Measurements from ENCODE around the gene RPL13.

RPL13 gene

DNA sequence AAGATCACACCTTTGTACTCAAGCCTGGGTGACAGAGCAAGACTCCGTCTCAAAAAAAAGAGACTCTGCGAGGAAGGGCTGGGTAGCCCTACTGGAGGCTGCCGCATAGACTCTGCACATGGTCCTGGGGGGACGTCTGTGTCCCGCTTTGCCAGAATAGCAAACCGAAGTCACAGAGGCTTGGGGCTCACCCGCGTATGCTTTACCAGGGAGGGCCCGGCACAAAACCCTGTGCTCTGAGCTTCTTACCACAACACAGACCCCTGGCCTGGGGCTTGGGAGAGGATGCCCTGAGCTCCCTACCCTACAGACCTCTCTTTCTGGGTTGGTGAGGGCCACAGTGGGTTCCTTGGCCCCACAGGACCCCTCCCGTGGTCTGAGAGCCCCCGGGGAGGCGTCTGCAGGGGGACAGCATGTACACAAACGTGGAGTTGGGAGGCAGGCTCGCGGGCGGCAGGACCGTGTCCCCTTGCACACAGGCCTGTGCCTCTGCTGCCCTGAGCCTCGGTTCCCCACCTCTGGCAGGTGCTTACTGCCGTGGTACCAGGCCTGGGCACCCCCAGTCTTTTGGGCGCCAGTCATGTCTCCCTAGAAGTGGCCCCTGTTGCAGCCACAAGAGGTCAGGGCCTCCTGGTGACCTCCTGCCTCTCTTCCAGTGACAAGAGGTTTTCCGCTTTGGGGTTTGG, 28.9 kb downstream of the RPL13 start:
- DNase-seq (ENCODE audit: low read depth, low spot score): no peak
- Histone ChIP-seq H3K4me3 (no peak overlapping the region), H3K36me3 (ENCODE audit: insufficient read depth, low read length) (peaks cover 17% of the 10 kb centered on the region; the same call in 1 of the 2 replicates), H3K27ac (no peak overlapping the region), H3K9me3 (ENCODE audit: low read depth, low read length) (no peaks in the 10 kb centered on the region), H3K9ac (ENCODE audit: insufficient read length) (no peak overlapping the region)
- TF ChIP-seq EZH2 (IDR thresholded peaks at IDR 0.05) (no peak), POLR2AphosphoS5 (IDR thresholded peaks at IDR 0.05; ENCODE audit: borderline replicate concordance, low read depth, low read length) (no peak), FOXP2 (optimal IDR thresholded peaks at IDR 0.05; ENCODE audit: control extremely low read depth, extremely low read length, insufficient read depth) (no peak)

DNA sequence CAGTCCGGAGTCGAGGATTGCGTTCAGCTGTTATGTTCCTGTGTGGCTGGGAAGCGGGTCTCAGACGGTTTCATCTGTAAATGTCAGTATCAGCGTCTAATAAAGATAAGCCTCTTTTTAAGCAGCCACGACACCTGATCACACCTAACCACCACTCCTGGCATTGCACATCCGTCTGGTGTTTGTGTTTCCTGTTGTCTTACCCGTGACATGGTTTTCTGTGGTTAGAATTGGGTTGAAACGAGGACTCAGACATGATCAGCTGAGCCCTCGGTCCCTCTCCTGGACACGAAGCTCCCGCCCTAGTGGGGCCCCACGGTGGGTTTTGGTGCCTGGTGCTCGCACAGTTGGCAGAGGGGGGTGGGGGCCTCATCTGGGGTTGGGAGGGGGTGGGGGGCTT, 33.4 kb downstream of the RPL13 start:
- no peaks in the 10 kb centered on the region for H3K9me3 ChIP-seq (ENCODE audit: low read depth, low read length)
- H3K27ac ChIP-seq: no peak overlapping the region
- TF ChIP-seq EZH2 (IDR thresholded peaks at IDR 0.05) (no peak), FOXP2 (optimal IDR thresholded peaks at IDR 0.05; ENCODE audit: control extremely low read depth, extremely low read length, insufficient read depth) (no peak), POLR2AphosphoS5 (IDR thresholded peaks at IDR 0.05; ENCODE audit: borderline replicate concordance, low read depth, low read length) (no peak)
- no peak overlapping the region for H3K4me3 ChIP-seq
- DNase-seq (ENCODE audit: low read depth, low spot score): no peak
- H3K9ac ChIP-seq (ENCODE audit: insufficient read length): no peak overlapping the region
- peaks cover 4% of the 10 kb centered on the region; the same call in 1 of the 2 replicates for H3K36me3 ChIP-seq (ENCODE audit: insufficient read depth, low read length)

DNA sequence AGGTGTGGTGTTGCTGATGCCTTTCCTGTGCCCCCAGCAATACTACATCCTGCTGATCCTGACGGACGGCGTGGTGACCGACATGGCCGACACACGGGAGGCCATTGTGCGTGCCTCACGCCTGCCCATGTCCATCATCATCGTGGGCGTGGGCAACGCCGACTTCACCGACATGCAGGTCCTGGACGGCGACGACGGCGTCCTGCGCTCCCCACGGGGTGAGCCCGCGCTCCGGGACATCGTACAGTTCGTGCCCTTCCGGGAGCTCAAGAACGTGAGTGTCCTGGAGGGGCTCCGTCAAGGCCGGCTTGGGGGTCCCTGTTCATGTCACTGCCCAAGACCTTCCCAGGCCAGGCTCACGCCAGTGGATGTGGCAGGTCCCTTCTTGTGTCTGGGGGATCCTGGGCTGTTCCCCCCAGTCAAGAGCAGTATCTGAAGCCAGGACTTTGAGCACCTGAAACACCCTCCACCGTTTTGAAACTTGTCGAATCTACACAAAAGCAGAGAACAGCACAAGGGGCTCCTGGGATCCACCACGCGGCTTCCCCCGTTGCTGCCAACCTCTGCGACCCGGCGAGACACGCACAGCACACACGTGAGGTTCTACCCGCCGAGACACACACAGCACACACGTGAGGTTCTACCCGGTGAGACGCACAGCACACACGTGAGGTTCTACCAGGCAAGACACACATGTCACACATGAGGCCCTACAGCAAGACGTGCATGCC, 35.0 kb downstream of the RPL13 start:
- Histone ChIP-seq H3K27ac (no peak overlapping the region), H3K36me3 (ENCODE audit: insufficient read depth, low read length) (peaks cover 4% of the 10 kb centered on the region; the same call in 1 of the 2 replicates), H3K9me3 (ENCODE audit: low read depth, low read length) (no peaks in the 10 kb centered on the region), H3K9ac (ENCODE audit: insufficient read length) (no peak overlapping the region), H3K4me3 (no peak overlapping the region)
- TF ChIP-seq EZH2 (IDR thresholded peaks at IDR 0.05): no peak
- TF ChIP-seq FOXP2 (optimal IDR thresholded peaks at IDR 0.05; ENCODE audit: control extremely low read depth, extremely low read length, insufficient read depth): no peak
- no peak for TF ChIP-seq POLR2AphosphoS5 (IDR thresholded peaks at IDR 0.05; ENCODE audit: borderline replicate concordance, low read depth, low read length)
- no peak for DNase-seq (ENCODE audit: low read depth, low spot score)

DNA sequence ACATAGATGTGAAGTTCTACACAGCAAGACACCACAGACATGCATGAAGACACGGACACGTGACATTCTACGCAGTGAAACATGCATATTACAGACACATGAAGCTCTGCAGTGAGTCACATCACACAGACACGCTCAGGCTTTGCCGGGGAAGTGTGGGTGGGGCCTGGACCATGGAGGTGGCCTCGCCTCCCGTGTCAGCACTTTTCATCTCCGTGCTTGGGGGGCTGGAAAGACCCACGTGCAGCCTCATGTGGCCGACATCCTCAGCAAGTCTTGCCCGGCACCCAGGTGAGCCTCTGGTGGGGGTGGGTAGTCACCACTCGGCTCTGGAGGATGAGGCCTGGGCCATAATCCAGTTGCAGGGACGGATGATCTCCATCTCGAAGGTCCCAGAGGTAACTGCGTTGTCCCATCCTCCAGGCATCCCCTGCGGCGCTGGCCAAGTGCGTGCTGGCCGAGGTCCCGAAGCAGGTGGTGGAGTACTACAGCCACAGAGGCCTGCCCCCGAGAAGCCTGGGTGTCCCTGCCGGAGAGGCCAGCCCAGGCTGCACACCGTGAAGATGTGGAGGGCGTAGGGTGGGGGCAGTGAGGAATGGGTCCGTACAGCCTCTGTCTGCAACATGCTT, 35.7 kb downstream of the RPL13 start:
- peaks cover 1% of the 10 kb centered on the region; the same call in 1 of the 2 replicates for H3K36me3 ChIP-seq (ENCODE audit: insufficient read depth, low read length)
- DNase-seq (ENCODE audit: low read depth, low spot score): no peak
- TF ChIP-seq EZH2 (IDR thresholded peaks at IDR 0.05): no peak
- TF ChIP-seq POLR2AphosphoS5 (IDR thresholded peaks at IDR 0.05; ENCODE audit: borderline replicate concordance, low read depth, low read length): no peak
- TF ChIP-seq FOXP2 (optimal IDR thresholded peaks at IDR 0.05; ENCODE audit: control extremely low read depth, extremely low read length, insufficient read depth): no peak
- H3K9ac ChIP-seq (ENCODE audit: insufficient read length): no peak overlapping the region
- no peaks in the 10 kb centered on the region for H3K9me3 ChIP-seq (ENCODE audit: low read depth, low read length)
- H3K27ac ChIP-seq: no peak overlapping the region
- H3K4me3 ChIP-seq: no peak overlapping the region

DNA sequence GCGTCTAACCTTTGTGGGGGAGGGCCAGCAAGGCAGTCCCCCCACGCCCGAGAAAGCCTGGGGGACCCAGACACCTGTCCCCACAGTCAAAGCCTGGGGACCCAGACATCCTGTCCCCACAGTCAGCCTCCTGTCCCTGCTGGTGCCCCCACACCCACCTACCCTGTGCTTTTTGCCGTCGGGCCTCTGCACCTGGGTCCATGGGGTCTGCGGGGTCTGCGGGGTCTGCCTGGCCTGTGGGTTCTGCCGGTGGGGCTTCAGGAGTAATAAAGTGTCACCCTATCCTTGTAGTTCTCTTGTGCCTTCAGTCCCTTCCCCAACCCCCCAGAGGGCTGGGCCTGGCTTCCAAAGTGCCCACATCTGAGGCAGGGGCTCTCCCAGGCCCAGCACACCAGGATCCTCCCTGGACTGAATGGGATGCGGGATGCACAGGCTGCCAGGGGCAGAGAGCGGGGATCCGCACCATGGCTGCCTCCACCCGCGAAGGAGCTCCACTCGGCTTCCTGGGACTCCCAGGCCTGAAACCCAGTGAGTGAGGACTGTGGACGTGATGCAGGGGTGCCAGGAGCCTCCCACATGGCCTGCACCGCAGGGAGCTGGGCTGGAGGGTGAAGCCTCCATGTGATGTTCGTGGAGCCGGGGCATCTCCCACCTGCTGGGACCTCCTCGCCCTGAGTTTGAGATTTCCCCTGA, 36.6 kb downstream of the RPL13 start:
- H3K27ac ChIP-seq: no peak overlapping the region

DNA sequence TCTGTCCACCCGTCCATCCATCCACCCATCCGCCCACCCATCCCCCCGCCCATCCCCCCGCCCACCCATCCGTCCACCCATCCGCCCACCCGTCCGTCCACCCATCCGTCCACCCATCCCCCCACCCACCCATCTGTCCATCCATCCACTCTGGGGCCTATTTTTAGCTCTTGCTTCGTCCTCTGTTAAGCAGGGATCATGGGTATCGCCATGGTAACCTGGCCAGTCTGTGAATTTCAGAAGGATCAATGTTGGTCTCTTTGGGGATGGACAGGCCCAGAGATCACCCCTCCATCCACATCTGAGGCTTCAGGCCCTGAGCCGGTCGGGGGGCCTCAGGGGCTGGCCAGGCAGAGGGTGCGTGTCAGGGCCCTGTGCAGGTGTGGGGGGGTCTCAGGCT, 37.7 kb downstream of the RPL13 start:
- no peak overlapping the region for H3K9ac ChIP-seq (ENCODE audit: insufficient read length)
- H3K4me3 ChIP-seq: no peak overlapping the region
- no peak overlapping the region for H3K27ac ChIP-seq
- no peaks in the 10 kb centered on the region for H3K9me3 ChIP-seq (ENCODE audit: low read depth, low read length)
- H3K36me3 ChIP-seq (ENCODE audit: insufficient read depth, low read length): no peaks in the 10 kb centered on the region; the same call in 1 of the 2 replicates
- TF ChIP-seq EZH2 (IDR thresholded peaks at IDR 0.05): no peak
- TF ChIP-seq FOXP2 (optimal IDR thresholded peaks at IDR 0.05; ENCODE audit: control extremely low read depth, extremely low read length, insufficient read depth): no peak
- no peak for TF ChIP-seq POLR2AphosphoS5 (IDR thresholded peaks at IDR 0.05; ENCODE audit: borderline replicate concordance, low read depth, low read length)
- no peak for DNase-seq (ENCODE audit: low read depth, low spot score)

More for the DNA sequence above, 36.6 kb downstream of the RPL13 start:
- no peak for TF ChIP-seq FOXP2 (optimal IDR thresholded peaks at IDR 0.05; ENCODE audit: control extremely low read depth, extremely low read length, insufficient read depth)
- no peak for TF ChIP-seq EZH2 (IDR thresholded peaks at IDR 0.05)
- no peak for TF ChIP-seq POLR2AphosphoS5 (IDR thresholded peaks at IDR 0.05; ENCODE audit: borderline replicate concordance, low read depth, low read length)
- DNase-seq (ENCODE audit: low read depth, low spot score): no peak
- no peaks in the 10 kb centered on the region; the same call in 1 of the 2 replicates for H3K36me3 ChIP-seq (ENCODE audit: insufficient read depth, low read length)
- no peaks in the 10 kb centered on the region for H3K9me3 ChIP-seq (ENCODE audit: low read depth, low read length)
- no peak overlapping the region for H3K4me3 ChIP-seq
- H3K9ac ChIP-seq (ENCODE audit: insufficient read length): no peak overlapping the region

DNA sequence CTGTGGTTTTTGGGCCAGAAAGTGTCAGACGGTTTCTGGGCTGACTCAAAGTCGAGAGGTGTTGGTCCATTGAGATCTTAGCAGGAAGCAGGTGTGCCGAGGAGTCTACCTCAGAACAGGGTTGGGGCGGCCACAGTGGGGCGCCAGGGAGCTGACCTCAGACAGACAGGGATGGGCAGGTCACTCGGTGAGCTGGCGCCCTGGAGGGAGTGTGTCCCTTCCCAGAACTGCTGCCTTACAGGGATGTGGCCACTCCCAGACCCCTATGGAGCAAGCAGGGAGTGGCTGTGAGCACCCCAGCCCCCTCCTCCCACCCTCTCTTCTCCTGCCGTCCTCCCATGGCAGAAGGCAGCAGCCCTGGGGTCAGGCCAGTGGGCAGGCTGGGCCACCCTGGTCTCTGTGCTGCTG, 39.0 kb downstream of the RPL13 start:
- no peaks in the 10 kb centered on the region for H3K9me3 ChIP-seq (ENCODE audit: low read depth, low read length)
- TF ChIP-seq EZH2 (IDR thresholded peaks at IDR 0.05) (no peak), POLR2AphosphoS5 (IDR thresholded peaks at IDR 0.05; ENCODE audit: borderline replicate concordance, low read depth, low read length) (no peak), FOXP2 (optimal IDR thresholded peaks at IDR 0.05; ENCODE audit: control extremely low read depth, extremely low read length, insufficient read depth) (no peak)
- no peaks in the 10 kb centered on the region; the same call in 1 of the 2 replicates for H3K36me3 ChIP-seq (ENCODE audit: insufficient read depth, low read length)
- no peak overlapping the region for H3K27ac ChIP-seq
- H3K9ac ChIP-seq (ENCODE audit: insufficient read length): no peak overlapping the region
- no peak for DNase-seq (ENCODE audit: low read depth, low spot score)
- no peak overlapping the region for H3K4me3 ChIP-seq

Measured in SK-N-MC (cell line).